Activated naive CD8-positive, alpha-beta T cell treated with anti-CD3 and anti-CD28 coated beads, Interleukin-2, amount 50 U/mL, for 24 hours (primary cell): Measurements from ENCODE around the gene GIPC3.
"Not testable (repeated sequence)": the region's sequence is repeated elsewhere in the genome, so short reads cannot be mapped to it uniquely, and the experiment has no call there.

Source experiments
- ATAC-seq: fragments of 150-1000 bp; cut with Tn5 transposase; one replicate; pipeline ENCODE4 v1.10.0; 2021
- DNase-seq: peaks from one replicate; pipeline ENCODE4 v3.0.0; 2021
- H3K27ac Mint-ChIP-seq: one replicate; pipeline ENCODE4 v1.8.0; 2021; ENCODE audit warnings: mild to moderate bottlenecking, mixed read lengths
- H3K27me3 Mint-ChIP-seq: one replicate; pipeline ENCODE4 v1.8.0; 2021; ENCODE audit warnings: mixed read lengths
- H3K36me3 Mint-ChIP-seq: one replicate; pipeline ENCODE4 v1.8.0; 2021; ENCODE audit warnings: low read depth, mixed read lengths
- H3K4me1 Mint-ChIP-seq: one replicate; pipeline ENCODE4 v1.8.0; 2021; ENCODE audit warnings: mixed read lengths
- H3K4me3 Mint-ChIP-seq: one replicate; pipeline ENCODE4 v1.8.0; 2021; ENCODE audit warnings: mild to moderate bottlenecking, moderate library complexity, mixed read lengths
- H3K9me3 Mint-ChIP-seq: one replicate; pipeline ENCODE4 v1.8.0; 2021; ENCODE audit warnings: mixed read lengths

Gene GIPC3

GRCh38 chr19:3580156-3580934, 4.9 kb upstream of the GIPC3 start:
- DNase-seq: no peak
- H3K36me3 Mint-ChIP-seq: peaks cover 1% of the 10 kb centered on the region
- ATAC-seq: no peak
- no peaks in the 10 kb centered on the region for H3K9me3 Mint-ChIP-seq
- H3K27me3 Mint-ChIP-seq: no peaks in the 10 kb centered on the region
- no peaks in the 10 kb centered on the region for H3K4me1 Mint-ChIP-seq
- H3K27ac Mint-ChIP-seq: no peak overlapping the region
- H3K4me3 Mint-ChIP-seq: no peak overlapping the region

- H3K27ac Mint-ChIP-seq, H3K4me1 Mint-ChIP-seq, H3K9me3 Mint-ChIP-seq, DNase-seq, H3K27me3 Mint-ChIP-seq, H3K36me3 Mint-ChIP-seq, ATAC-seq, H3K4me3 Mint-ChIP-seq: not testable (repeated sequence)
These were observed 3.5 kb upstream of the GIPC3 start for GRCh38 chr19:3581792-3582191.

- not testable (repeated sequence) for ATAC-seq
These were observed 1.1 kb upstream of the GIPC3 start for GRCh38 chr19:3584036-3584802.

GRCh38 chr19:3586127-3586626, 899 bp downstream of the GIPC3 start:
- H3K9me3 Mint-ChIP-seq: no peaks in the 10 kb centered on the region
- H3K27ac Mint-ChIP-seq: no peak overlapping the region
- DNase-seq: peak; percentile 68
- H3K36me3 Mint-ChIP-seq: no peaks in the 10 kb centered on the region
- ATAC-seq: no peak
- no peak overlapping the region for H3K4me3 Mint-ChIP-seq
- no peaks in the 10 kb centered on the region for H3K27me3 Mint-ChIP-seq
- no peaks in the 10 kb centered on the region for H3K4me1 Mint-ChIP-seq

More at GRCh38 chr19:3584036-3584802, 1.1 kb upstream of the GIPC3 start:
- not testable (repeated sequence) for H3K4me1 Mint-ChIP-seq, H3K36me3 Mint-ChIP-seq, H3K27ac Mint-ChIP-seq, H3K4me3 Mint-ChIP-seq, H3K9me3 Mint-ChIP-seq, H3K27me3 Mint-ChIP-seq, DNase-seq

GRCh38 chr19:3586707-3587346, 1.5 kb downstream of the GIPC3 start:
- ATAC-seq (no peak), DNase-seq (no peak)
- H3K27ac Mint-ChIP-seq: no peak overlapping the region
- no peaks in the 10 kb centered on the region for H3K36me3 Mint-ChIP-seq
- no peaks in the 10 kb centered on the region for H3K4me1 Mint-ChIP-seq
- H3K9me3 Mint-ChIP-seq: no peaks in the 10 kb centered on the region
- H3K4me3 Mint-ChIP-seq: no peak overlapping the region
- H3K27me3 Mint-ChIP-seq: no peaks in the 10 kb centered on the region

- H3K4me1 Mint-ChIP-seq: no peaks in the 10 kb centered on the region
- ATAC-seq (no peak), DNase-seq (no peak)
- H3K27me3 Mint-ChIP-seq: no peaks in the 10 kb centered on the region
- no peaks in the 10 kb centered on the region for H3K36me3 Mint-ChIP-seq
- H3K9me3 Mint-ChIP-seq: no peaks in the 10 kb centered on the region
- no peak overlapping the region for H3K27ac Mint-ChIP-seq
- H3K4me3 Mint-ChIP-seq: no peak overlapping the region
These were observed 4.2 kb downstream of the GIPC3 start for GRCh38 chr19:3589439-3589838.

- Mint-ChIP-seq H3K4me1 (no peaks in the 10 kb centered on the region), H3K4me3 (no peak overlapping the region), H3K36me3 (no peaks in the 10 kb centered on the region), H3K27me3 (no peaks in the 10 kb centered on the region), H3K9me3 (no peaks in the 10 kb centered on the region), H3K27ac (no peak overlapping the region)
- no peak for DNase-seq
- ATAC-seq: no peak
These were observed 4.7 kb downstream of the GIPC3 start for GRCh38 chr19:3589949-3590348.

- ATAC-seq (no peak), DNase-seq (no peak)
- H3K4me3 Mint-ChIP-seq: no peak overlapping the region
- no peaks in the 10 kb centered on the region for H3K36me3 Mint-ChIP-seq
- no peaks in the 10 kb centered on the region for H3K27me3 Mint-ChIP-seq
- H3K27ac Mint-ChIP-seq: no peak overlapping the region
- no peaks in the 10 kb centered on the region for H3K4me1 Mint-ChIP-seq
- H3K9me3 Mint-ChIP-seq: no peaks in the 10 kb centered on the region
These were observed 5.8 kb downstream of the GIPC3 start for GRCh38 chr19:3590991-3591659.

- no peaks in the 10 kb centered on the region for H3K36me3 Mint-ChIP-seq
- no peak for DNase-seq
- H3K4me3 Mint-ChIP-seq: no peak overlapping the region
These were observed 6.8 kb downstream of the GIPC3 start for GRCh38 chr19:3591876-3592613.

GRCh38 chr19:3593156-3593555, 7.9 kb downstream of the GIPC3 start:
- Mint-ChIP-seq H3K36me3 (no peaks in the 10 kb centered on the region), H3K9me3 (no peaks in the 10 kb centered on the region), H3K4me3 (no peak overlapping the region), H3K27ac (no peak overlapping the region), H3K27me3 (no peaks in the 10 kb centered on the region), H3K4me1 (no peaks in the 10 kb centered on the region)
- ATAC-seq (no peak), DNase-seq (no peak)

More at GRCh38 chr19:3591876-3592613, 6.8 kb downstream of the GIPC3 start:
- no peaks in the 10 kb centered on the region for H3K4me1 Mint-ChIP-seq
- no peak for ATAC-seq
- H3K27me3 Mint-ChIP-seq: no peaks in the 10 kb centered on the region
- H3K9me3 Mint-ChIP-seq: no peaks in the 10 kb centered on the region
- H3K27ac Mint-ChIP-seq: no peak overlapping the region

- Mint-ChIP-seq H3K27ac (no peak overlapping the region), H3K9me3 (no peaks in the 10 kb centered on the region), H3K27me3 (no peaks in the 10 kb centered on the region), H3K4me3 (no peak overlapping the region), H3K36me3 (no peaks in the 10 kb centered on the region), H3K4me1 (no peaks in the 10 kb centered on the region)
- ATAC-seq (no peak), DNase-seq (no peak)
These were observed 10.3 kb downstream of the GIPC3 start for GRCh38 chr19:3595521-3596061.

GRCh38 chr19:3599776-3600187, 14.5 kb downstream of the GIPC3 start:
- no peak overlapping the region for H3K4me3 Mint-ChIP-seq
- DNase-seq (no peak), ATAC-seq (no peak)
- no peaks in the 10 kb centered on the region for H3K9me3 Mint-ChIP-seq
- H3K36me3 Mint-ChIP-seq: no peaks in the 10 kb centered on the region
- H3K27me3 Mint-ChIP-seq: no peaks in the 10 kb centered on the region
- H3K4me1 Mint-ChIP-seq: peaks cover 1% of the 10 kb centered on the region
- H3K27ac Mint-ChIP-seq: no peak overlapping the region

- H3K4me1 Mint-ChIP-seq: peaks cover 1% of the 10 kb centered on the region
- no peak overlapping the region for H3K27ac Mint-ChIP-seq
- H3K9me3 Mint-ChIP-seq: no peaks in the 10 kb centered on the region
- no peaks in the 10 kb centered on the region for H3K27me3 Mint-ChIP-seq
- no peak overlapping the region for H3K4me3 Mint-ChIP-seq
- ATAC-seq (no peak), DNase-seq (no peak)
- no peaks in the 10 kb centered on the region for H3K36me3 Mint-ChIP-seq
These were observed 15.7 kb downstream of the GIPC3 start for GRCh38 chr19:3601021-3601420.
